Measurements from ENCODE around the gene STYK1.

Gene STYK1

GRCh38 chr12:10669533-10669932 lies 4.3 kb downstream of the STYK1 start:
- no peak overlapping the region for H3K27ac ChIP-seq (ENCODE audit: low read length)
- H4K20me1 ChIP-seq (ENCODE audit: insufficient read depth, low read length) = 0 out of 2 replicates have a peak, but pooled peaks cover 3% of the 10 kb centered on the region
- peaks cover 6% of the 10 kb centered on the region for H3K27me3 ChIP-seq (ENCODE audit: insufficient read depth, low read length, poor library complexity)
- H3K4me3 ChIP-seq (ENCODE audit: low read depth in 1 of 2, low read length in 2 of 2) = no peak overlapping the region
- no peaks in the 10 kb centered on the region for H3K36me3 ChIP-seq (ENCODE audit: insufficient read depth, low read length)
- H3K4me1 ChIP-seq (ENCODE audit: insufficient read depth, low read length) = peaks cover 10% of the 10 kb centered on the region
- DNase-seq (no peak), ATAC-seq (ENCODE audit: insufficient read depth, low read depth) (no peak)
- no peak overlapping the region for H2AFZ ChIP-seq (ENCODE audit: low read depth, low read length)
- H3K9me3 ChIP-seq (ENCODE audit: insufficient read depth, low read length, severe bottlenecking) = no peaks in the 10 kb centered on the region
- H3K9ac ChIP-seq (ENCODE audit: low read depth, low read length) = no peak overlapping the region
- no peaks in the 10 kb centered on the region for H3K79me2 ChIP-seq (ENCODE audit: insufficient read depth, low read length)
- H3K4me2 ChIP-seq (ENCODE audit: insufficient read depth, low read length) = no peak overlapping the region
- no peak for TF ChIP-seq CTCF (IDR thresholded peaks at IDR 0.05; ENCODE audit: borderline replicate concordance, extremely low read depth, low read length, poor library complexity, severe bottlenecking)
- no peak for TF ChIP-seq EZH2 (IDR thresholded peaks at IDR 0.05; ENCODE audit: borderline replicate concordance, low read depth, low read length, severe bottlenecking)

GRCh38 chr12:10668526-10668925 lies 5.3 kb downstream of the STYK1 start:
- Histone ChIP-seq H3K79me2 (ENCODE audit: insufficient read depth, low read length) (no peaks in the 10 kb centered on the region), H3K36me3 (ENCODE audit: insufficient read depth, low read length) (no peaks in the 10 kb centered on the region), H3K27ac (ENCODE audit: low read length) (no peak overlapping the region), H3K4me1 (ENCODE audit: insufficient read depth, low read length) (peaks cover under 1% of the 10 kb centered on the region; the same call in 1 of the 2 replicates), H3K9me3 (ENCODE audit: insufficient read depth, low read length, severe bottlenecking) (no peaks in the 10 kb centered on the region), H3K9ac (ENCODE audit: low read depth, low read length) (no peak overlapping the region), H2AFZ (ENCODE audit: low read depth, low read length) (no peak overlapping the region), H4K20me1 (ENCODE audit: insufficient read depth, low read length) (no peaks in the 10 kb centered on the region), H3K27me3 (ENCODE audit: insufficient read depth, low read length, poor library complexity) (peaks cover 9% of the 10 kb centered on the region), H3K4me3 (ENCODE audit: low read depth in 1 of 2, low read length in 2 of 2) (no peak overlapping the region), H3K4me2 (ENCODE audit: insufficient read depth, low read length) (no peak overlapping the region)
- DNase-seq (no peak), ATAC-seq (ENCODE audit: insufficient read depth, low read depth) (no peak)
- no peak for TF ChIP-seq EZH2 (IDR thresholded peaks at IDR 0.05; ENCODE audit: borderline replicate concordance, low read depth, low read length, severe bottlenecking)
- TF ChIP-seq CTCF (IDR thresholded peaks at IDR 0.05; ENCODE audit: borderline replicate concordance, extremely low read depth, low read length, poor library complexity, severe bottlenecking) = no peak

- H4K20me1 ChIP-seq (ENCODE audit: insufficient read depth, low read length) = no peaks in the 10 kb centered on the region
- H2AFZ ChIP-seq (ENCODE audit: low read depth, low read length) = no peak overlapping the region
- H3K4me2 ChIP-seq (ENCODE audit: insufficient read depth, low read length) = no peak overlapping the region
- ATAC-seq (ENCODE audit: insufficient read depth, low read depth) (no peak), DNase-seq (no peak)
- H3K9me3 ChIP-seq (ENCODE audit: insufficient read depth, low read length, severe bottlenecking) = no peaks in the 10 kb centered on the region
- no peak overlapping the region for H3K9ac ChIP-seq (ENCODE audit: low read depth, low read length)
- no peaks in the 10 kb centered on the region for H3K4me1 ChIP-seq (ENCODE audit: insufficient read depth, low read length)
- no peak for TF ChIP-seq CTCF (IDR thresholded peaks at IDR 0.05; ENCODE audit: borderline replicate concordance, extremely low read depth, low read length, poor library complexity, severe bottlenecking)
- TF ChIP-seq EZH2 (IDR thresholded peaks at IDR 0.05; ENCODE audit: borderline replicate concordance, low read depth, low read length, severe bottlenecking) = no peak
- H3K27ac ChIP-seq (ENCODE audit: low read length) = no peak overlapping the region
- H3K4me3 ChIP-seq (ENCODE audit: low read depth in 1 of 2, low read length in 2 of 2) = no peak overlapping the region
- H3K79me2 ChIP-seq (ENCODE audit: insufficient read depth, low read length) = no peaks in the 10 kb centered on the region
- peaks cover 9% of the 10 kb centered on the region for H3K27me3 ChIP-seq (ENCODE audit: insufficient read depth, low read length, poor library complexity)
- H3K36me3 ChIP-seq (ENCODE audit: insufficient read depth, low read length) = no peaks in the 10 kb centered on the region
Measured at GRCh38 chr12:10667581-10667980, 6.3 kb downstream of the STYK1 start.

GRCh38 chr12:10664499-10664898 lies 9.4 kb downstream of the STYK1 start:
- Histone ChIP-seq H4K20me1 (ENCODE audit: insufficient read depth, low read length) (no peaks in the 10 kb centered on the region), H3K36me3 (ENCODE audit: insufficient read depth, low read length) (no peaks in the 10 kb centered on the region), H3K4me2 (ENCODE audit: insufficient read depth, low read length) (no peak overlapping the region), H2AFZ (ENCODE audit: low read depth, low read length) (no peak overlapping the region), H3K27me3 (ENCODE audit: insufficient read depth, low read length, poor library complexity) (peaks cover 9% of the 10 kb centered on the region), H3K9ac (ENCODE audit: low read depth, low read length) (no peak overlapping the region), H3K27ac (ENCODE audit: low read length) (no peak overlapping the region), H3K79me2 (ENCODE audit: insufficient read depth, low read length) (no peaks in the 10 kb centered on the region), H3K4me1 (ENCODE audit: insufficient read depth, low read length) (no peaks in the 10 kb centered on the region), H3K4me3 (ENCODE audit: low read depth in 1 of 2, low read length in 2 of 2) (no peak overlapping the region), H3K9me3 (ENCODE audit: insufficient read depth, low read length, severe bottlenecking) (no peaks in the 10 kb centered on the region)
- no peak for TF ChIP-seq CTCF (IDR thresholded peaks at IDR 0.05; ENCODE audit: borderline replicate concordance, extremely low read depth, low read length, poor library complexity, severe bottlenecking)
- no peak for TF ChIP-seq EZH2 (IDR thresholded peaks at IDR 0.05; ENCODE audit: borderline replicate concordance, low read depth, low read length, severe bottlenecking)
- DNase-seq (no peak), ATAC-seq (ENCODE audit: insufficient read depth, low read depth) (no peak)
